ENCODE results near the gene OR4M2.
"Not testable (repeated sequence)": the region's sequence is repeated elsewhere in the genome, so short reads cannot be mapped to it uniquely, and the experiment has no call there.

- TF ChIP-seq CTCF (conservative IDR thresholded peaks at IDR 0.05; ENCODE audit: low read depth, low read length); POLR2A (IDR thresholded peaks at IDR 0.05; ENCODE audit: low read depth, low read length); MXI1 (IDR thresholded peaks at IDR 0.05; ENCODE audit: borderline replicate concordance, low read depth, low read length); RCOR1 (IDR thresholded peaks at IDR 0.05; ENCODE audit: insufficient replicate concordance, low read length); RAD21 (IDR thresholded peaks at IDR 0.05; ENCODE audit: low read length); RFX5 (IDR thresholded peaks at IDR 0.05; ENCODE audit: low read depth, low read length); USF2 (IDR thresholded peaks at IDR 0.05; ENCODE audit: low read depth, low read length); CEBPB (IDR thresholded peaks at IDR 0.05; ENCODE audit: low read depth, low read length); FOS (IDR thresholded peaks at IDR 0.05; ENCODE audit: low read depth, low read length): not testable (repeated sequence)
- TF ChIP-seq, protein P1, sequence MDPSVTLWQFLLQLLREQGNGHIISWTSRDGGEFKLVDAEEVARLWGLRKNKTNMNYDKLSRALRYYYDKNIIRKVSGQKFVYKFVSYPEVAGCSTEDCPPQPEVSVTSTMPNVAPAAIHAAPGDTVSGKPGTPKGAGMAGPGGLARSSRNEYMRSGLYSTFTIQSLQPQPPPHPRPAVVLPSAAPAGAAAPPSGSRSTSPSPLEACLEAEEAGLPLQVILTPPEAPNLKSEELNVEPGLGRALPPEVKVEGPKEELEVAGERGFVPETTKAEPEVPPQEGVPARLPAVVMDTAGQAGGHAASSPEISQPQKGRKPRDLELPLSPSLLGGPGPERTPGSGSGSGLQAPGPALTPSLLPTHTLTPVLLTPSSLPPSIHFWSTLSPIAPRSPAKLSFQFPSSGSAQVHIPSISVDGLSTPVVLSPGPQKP (IDR thresholded peaks at IDR 0.05; ENCODE audit: borderline replicate concordance, low read depth, low read length), result not testable (repeated sequence)
Measured at GRCh38 chr15:22081386-22081785, 1.1 kb downstream of the OR4M2 start.

All from IMR-90 (cell line).